Thyroid gland (tissue), 4 donors: ENCODE data around the gene BOC. TPM values are rescaled to one million over a fixed set of nuclear protein-coding genes. Genes with fewer than 3 reads are reported as not detected.

Experiments used
- DNase-seq, 2 donors: peaks; one replicate each; pipeline ENCODE4 v3.0.0-alpha.2; 2019
- H3K27ac ChIP-seq, 3 donors: fragments of 200-600 bp; sonication (generic); 1 replicate in 2 of 3; 2 replicates in 1 of 3; pipeline ENCODE4 v1.5.1; 2016 to 2019; ENCODE audit warnings: mild to moderate bottlenecking in 1 of 3, moderate library complexity in 1 of 3
- H3K27me3 ChIP-seq: fragments of 200-600 bp; sonication (generic); one replicate; pipeline ENCODE4 v1.5.1; 2019
- H3K36me3 ChIP-seq, 2 donors: fragments of 200-600 bp; sonication (generic); one replicate each; pipeline ENCODE4 v1.5.1; 2016 to 2019
- H3K4me1 ChIP-seq, 2 donors: fragments of 200-600 bp; sonication (generic); one replicate each; pipeline ENCODE4 v1.5.1; 2017 to 2019
- H3K4me3 ChIP-seq, 3 donors: fragments of 200-600 bp; sonication (generic); replicated peaks in 1 of 3; 1 replicate in 2 of 3; 2 replicates in 1 of 3; pipeline ENCODE4 v1.5.1; 2016; ENCODE audit warnings: mild to moderate bottlenecking in 1 of 3
- H3K9me3 ChIP-seq: fragments of 200-600 bp; sonication (generic); one replicate; pipeline ENCODE4 v1.5.1; 2017
- POLR2A ChIP-seq, 2 donors: fragments of 450-650 bp; IDR thresholded peaks; one replicate each; pipeline ENCODE4 v1.6.1; 2017; ENCODE audit warnings: antibody characterized with exemption in 2 of 2, mild to moderate bottlenecking in 2 of 2, moderate library complexity in 1 of 2
- WGBS, 2 donors: methylation state at CpG; one replicate each; pipeline ENCODE4 v1.1.5; 2017; 5-methylcytosine and 5-hydroxymethylcytosine counted together
- intact Hi-C: fragments of 100-400 bp; cut with DNase I; formaldehyde crosslinking; loops from one replicate; pipeline ENCODE4 v1.15.1; 2023
- total RNA-seq, 4 donors: library from RNA; depleted of rRNA; stranded (reverse); fragments of >200 nt; gene quantifications; one replicate each; pipeline ENCODE4 v1.2.3, GENCODE V29; 2016
- TF ChIP-seq, protein P1 (sequence below), 6 experiments: fragments of 200-600 bp in 3 of 6; fragments of 450-650 bp in 3 of 6; sonication (generic) in 3 of 6; IDR thresholded peaks; one replicate each; pipeline ENCODE4 v1.5.1; 2016 to 2019; ENCODE audit warnings: antibody characterized with exemption in 6 of 6, mild to moderate bottlenecking in 2 of 6, inconsistent platforms in 1 of 6, moderate library complexity in 1 of 6

Gene BOC
- total RNA-seq, 4 donors from 2014 or later, result 40.2 to 68.3 (median 51.2) TPM

DNA sequence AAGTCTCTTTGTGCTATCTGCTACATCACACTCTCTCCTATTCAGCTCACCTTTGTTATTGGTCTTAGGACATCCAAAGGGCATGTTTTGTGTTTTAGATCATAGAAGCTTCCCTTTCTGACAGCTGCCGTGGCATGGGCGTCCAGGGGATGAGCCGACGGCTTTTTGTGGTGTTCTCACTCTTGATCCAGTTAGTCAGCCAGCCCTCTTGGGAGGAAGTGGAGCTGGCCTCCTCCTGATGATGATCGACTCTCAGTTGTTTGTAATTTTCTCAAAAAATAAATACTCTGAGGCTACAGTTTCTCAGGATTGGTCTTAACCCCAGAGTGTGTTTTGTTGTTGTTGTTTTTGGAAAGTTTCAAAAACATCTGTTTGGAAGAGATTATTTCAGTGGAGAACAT, 34.4 kb downstream of the BOC start:
- DNase-seq, result no peak
- Histone ChIP-seq H3K9me3 (no peaks in the 10 kb centered on the region), H3K4me1 (peaks cover 23 to 80% of the 10 kb centered on the region in 2 donors), H3K27ac (peak overlapping the region in 2 of 3 donors; percentile 67 to 76), H3K27me3 (no peaks in the 10 kb centered on the region), H3K4me3 (no peak overlapping the region), H3K36me3 (peaks cover 9 to 12% of the 10 kb centered on the region in 2 donors)
- intact Hi-C loops, result no loop called here
- 50 to 68% methylated on average over 5 of the region's 5 CpGs for WGBS, 2 donors
- TF ChIP-seq POLR2A (IDR thresholded peaks at IDR 0.05), result no peak
- TF ChIP-seq, protein P1, sequence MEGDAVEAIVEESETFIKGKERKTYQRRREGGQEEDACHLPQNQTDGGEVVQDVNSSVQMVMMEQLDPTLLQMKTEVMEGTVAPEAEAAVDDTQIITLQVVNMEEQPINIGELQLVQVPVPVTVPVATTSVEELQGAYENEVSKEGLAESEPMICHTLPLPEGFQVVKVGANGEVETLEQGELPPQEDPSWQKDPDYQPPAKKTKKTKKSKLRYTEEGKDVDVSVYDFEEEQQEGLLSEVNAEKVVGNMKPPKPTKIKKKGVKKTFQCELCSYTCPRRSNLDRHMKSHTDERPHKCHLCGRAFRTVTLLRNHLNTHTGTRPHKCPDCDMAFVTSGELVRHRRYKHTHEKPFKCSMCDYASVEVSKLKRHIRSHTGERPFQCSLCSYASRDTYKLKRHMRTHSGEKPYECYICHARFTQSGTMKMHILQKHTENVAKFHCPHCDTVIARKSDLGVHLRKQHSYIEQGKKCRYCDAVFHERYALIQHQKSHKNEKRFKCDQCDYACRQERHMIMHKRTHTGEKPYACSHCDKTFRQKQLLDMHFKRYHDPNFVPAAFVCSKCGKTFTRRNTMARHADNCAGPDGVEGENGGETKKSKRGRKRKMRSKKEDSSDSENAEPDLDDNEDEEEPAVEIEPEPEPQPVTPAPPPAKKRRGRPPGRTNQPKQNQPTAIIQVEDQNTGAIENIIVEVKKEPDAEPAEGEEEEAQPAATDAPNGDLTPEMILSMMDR (IDR thresholded peaks at IDR 0.05), result no peak

DNA sequence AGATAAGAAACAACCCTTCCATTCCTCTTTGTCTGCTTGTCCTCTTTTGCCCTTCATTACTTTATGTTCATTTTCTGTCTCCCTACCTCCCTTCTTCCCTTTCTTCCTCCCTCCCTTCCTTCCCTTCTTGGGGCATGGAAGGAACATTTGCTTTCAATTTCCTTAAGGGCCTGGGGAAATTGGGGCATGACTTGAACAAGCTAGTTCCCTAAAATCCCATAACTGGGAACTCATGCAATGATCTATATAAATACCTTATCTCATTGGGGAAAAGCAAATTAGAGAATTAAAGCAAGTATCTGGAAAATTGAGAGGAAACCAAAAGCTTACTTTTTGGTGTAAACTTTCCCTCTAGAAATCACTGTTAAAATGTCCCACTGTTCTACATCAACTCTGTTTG, 35.7 kb downstream of the BOC start:
- Histone ChIP-seq H3K4me1 (peaks cover 17 to 67% of the 10 kb centered on the region in 2 donors), H3K4me3 (no peak overlapping the region), H3K27ac (peak overlapping the region in 2 of 3 donors; percentile 67 to 76), H3K36me3 (peaks cover 13 to 23% of the 10 kb centered on the region in 2 donors), H3K27me3 (no peaks in the 10 kb centered on the region), H3K9me3 (no peaks in the 10 kb centered on the region)
- TF ChIP-seq, protein P1 (IDR thresholded peaks at IDR 0.05), result no peak
- TF ChIP-seq POLR2A (IDR thresholded peaks at IDR 0.05), result no peak
- DNase-seq, result no peak
- intact Hi-C loops, result no loop called here

DNA sequence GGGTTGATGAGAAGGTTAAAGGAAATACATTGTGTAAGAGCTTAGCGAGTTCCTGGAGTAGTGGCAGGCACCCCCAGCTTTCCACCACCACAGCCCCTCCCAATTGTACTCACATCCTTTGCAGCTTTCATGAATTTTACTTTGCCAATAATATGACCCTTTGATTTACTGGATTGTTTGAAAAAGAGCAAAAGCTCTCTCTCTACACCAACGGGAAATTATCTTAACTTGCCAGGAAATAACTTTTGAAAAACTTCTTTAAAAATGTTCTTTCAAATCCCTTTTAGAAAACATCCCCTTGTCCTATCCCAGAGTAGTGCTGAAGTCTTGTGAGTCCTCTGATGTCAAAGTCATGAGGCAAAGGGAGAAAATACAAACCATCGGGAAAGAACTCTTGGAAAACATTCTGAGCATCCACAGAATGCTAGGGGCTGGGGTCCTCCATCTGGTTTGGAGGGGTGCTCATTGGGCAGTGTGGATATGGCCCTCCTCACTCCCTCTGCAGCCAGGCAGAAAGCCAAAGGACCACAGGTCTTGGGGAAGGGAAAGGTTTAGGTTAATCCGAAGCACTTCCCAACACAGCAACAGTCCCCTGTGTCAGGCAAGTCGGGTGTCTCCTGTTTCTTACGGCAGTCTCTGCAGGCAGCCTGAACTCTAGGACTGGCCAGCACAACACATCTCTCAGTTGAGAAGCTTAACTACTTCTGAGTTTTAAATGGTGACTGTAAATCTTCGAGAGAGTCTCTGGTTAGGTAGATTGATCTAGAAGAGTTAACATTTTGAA, 36.5 kb downstream of the BOC start:
- peak overlapping the region; percentile 10 to 76 (median 67) for H3K27ac ChIP-seq
- no peak overlapping the region for H3K4me3 ChIP-seq
- WGBS, 2 donors, result 46% methylated on average over 7 of the region's 7 CpGs
- intact Hi-C loops, result no loop called here
- peaks cover 17 to 61% of the 10 kb centered on the region in 2 donors for H3K4me1 ChIP-seq
- DNase-seq, result no peak
- TF ChIP-seq, protein P1 (IDR thresholded peaks at IDR 0.05), result no peak
- no peak for TF ChIP-seq POLR2A (IDR thresholded peaks at IDR 0.05)
- no peaks in the 10 kb centered on the region for H3K27me3 ChIP-seq
- H3K36me3 ChIP-seq, result peaks cover 13 to 29% of the 10 kb centered on the region in 2 donors
- no peaks in the 10 kb centered on the region for H3K9me3 ChIP-seq

DNA sequence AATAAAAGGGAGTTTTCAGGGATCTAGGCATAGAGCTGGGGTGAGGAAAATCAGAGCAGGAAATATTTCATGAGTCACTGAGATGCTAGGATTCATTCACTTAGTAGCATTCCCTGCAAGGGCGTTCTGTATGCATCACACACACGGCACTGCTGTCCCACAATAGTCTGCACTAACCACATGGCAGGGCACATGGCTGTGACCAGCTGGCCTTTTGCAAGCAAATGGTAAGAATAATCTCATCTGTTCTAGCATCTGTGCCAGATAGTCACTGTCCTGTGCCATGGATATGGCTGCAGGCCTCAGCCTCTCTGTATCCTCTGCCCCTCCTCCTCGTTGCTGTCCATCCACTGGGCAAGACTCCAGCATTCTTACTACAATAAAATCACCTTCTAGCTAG, 37.8 kb downstream of the BOC start:
- Histone ChIP-seq H3K4me3 (no peak overlapping the region), H3K27me3 (no peaks in the 10 kb centered on the region), H3K36me3 (peaks cover 13 to 29% of the 10 kb centered on the region in 2 donors), H3K27ac (peak overlapping the region in 2 of 3 donors; percentile 67 to 76), H3K4me1 (peaks cover 24 to 56% of the 10 kb centered on the region in 2 donors), H3K9me3 (no peaks in the 10 kb centered on the region)
- TF ChIP-seq, protein P1 (IDR thresholded peaks at IDR 0.05), result no peak
- intact Hi-C loops, result no loop called here
- no peak for DNase-seq
- 60 to 76% methylated on average over 3 of the region's 3 CpGs for WGBS, 2 donors

DNA sequence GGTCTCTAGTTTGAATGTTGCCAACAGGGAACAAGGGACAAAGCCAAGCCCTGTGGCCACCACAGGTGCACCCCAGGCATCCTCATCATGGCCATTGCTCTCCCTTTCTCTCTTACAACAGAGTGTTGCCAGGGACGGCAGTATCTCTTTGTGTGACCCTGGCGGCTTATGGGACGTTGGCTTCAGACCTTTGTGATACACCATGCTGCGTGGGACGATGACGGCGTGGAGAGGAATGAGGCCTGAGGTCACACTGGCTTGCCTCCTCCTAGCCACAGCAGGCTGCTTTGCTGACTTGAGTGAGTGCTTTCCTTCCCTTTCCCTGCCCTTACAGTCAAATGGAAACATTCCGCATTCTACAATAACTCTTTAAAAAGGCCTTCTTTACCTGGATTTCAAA, 38.2 kb downstream of the BOC start:
- Histone ChIP-seq H3K36me3 (peaks cover 13 to 29% of the 10 kb centered on the region in 2 donors), H3K4me1 (peaks cover 29 to 59% of the 10 kb centered on the region in 2 donors), H3K9me3 (no peaks in the 10 kb centered on the region), H3K27ac (peak overlapping the region in 1 of 3 donors; percentile 67), H3K27me3 (no peaks in the 10 kb centered on the region), H3K4me3 (no peak overlapping the region)
- intact Hi-C loops, result no loop called here
- TF ChIP-seq, protein P1 (IDR thresholded peaks at IDR 0.05), result no peak
- no peak for TF ChIP-seq POLR2A (IDR thresholded peaks at IDR 0.05)
- DNase-seq, result no peak
- WGBS, 2 donors, result 97 to 98% methylated on average over 8 of the region's 8 CpGs
